Breast epithelium (tissue), 4 donors: ENCODE data around the gene ARID1B. TPM values are rescaled to one million over a fixed set of nuclear protein-coding genes. Genes with fewer than 3 reads are reported as not detected.

Experiments used
- DNase-seq, 2 donors: peaks; one replicate each; pipeline ENCODE4 v3.0.0-alpha.2; 2019; ENCODE audit warnings: low spot score in 2 of 2
- H3K27ac ChIP-seq, 2 donors: fragments of 200-600 bp; sonication (generic) in 1 of 2; one replicate each; pipeline ENCODE4 v1.5.1; 2016 to 2019; ENCODE audit warnings: mild to moderate bottlenecking in 1 of 2
- H3K27me3 ChIP-seq, 2 donors: fragments of 200-600 bp; sonication (generic) in 1 of 2; one replicate each; pipeline versions ENCODE4 v1.5.1 to v1.6.0; 2017 to 2019; ENCODE audit warnings: control low read depth in 1 of 2, mild to moderate bottlenecking in 1 of 2
- H3K36me3 ChIP-seq: fragments of 200-600 bp; one replicate; pipeline ENCODE4 v1.5.1; 2019
- H3K4me1 ChIP-seq, 2 donors: fragments of 200-600 bp; sonication (generic); one replicate each; pipeline ENCODE4 v1.5.1; 2016 to 2019; ENCODE audit warnings: control low read depth in 1 of 2
- H3K4me3 ChIP-seq, 3 donors: fragments of 200-600 bp; sonication (generic); 1 replicate in 2 of 3; 2 replicates in 1 of 3; pipeline ENCODE4 v1.5.1; 2016 to 2019; ENCODE audit warnings: mild to moderate bottlenecking in 3 of 3, moderate library complexity in 2 of 3
- H3K9me3 ChIP-seq, 2 donors: fragments of 200-600 bp; sonication (generic) in 1 of 2; one replicate each; pipeline ENCODE4 v1.5.1; 2016 to 2019; ENCODE audit warnings: control low read depth in 1 of 2
- POLR2A ChIP-seq: fragments of 450-650 bp; IDR thresholded peaks from one replicate; pipeline ENCODE4 v1.6.1; 2016; ENCODE audit warnings: antibody characterized with exemption, mild to moderate bottlenecking, moderate library complexity
- POLR2AphosphoS5 ChIP-seq, 3 donors: sonication (generic); formaldehyde crosslinking; IDR thresholded peaks; one replicate each; pipeline ENCODE4 v1.6.1; 2017; ENCODE audit warnings: antibody characterized with exemption in 3 of 3
- intact Hi-C: fragments of 100-400 bp; cut with DNase I; formaldehyde crosslinking; loops from one replicate; pipeline ENCODE4 v1.15.1; 2023; ENCODE audit warnings: low total_unique reads
- total RNA-seq, 3 donors: library from RNA; depleted of rRNA; stranded (reverse); fragments of >200 nt; gene quantifications; one replicate each; pipeline ENCODE4 v1.1.0, GENCODE V29; 2016
- TF ChIP-seq, protein P1 (sequence below), 3 donors: fragments of 450-650 bp; IDR thresholded peaks; one replicate each; pipeline ENCODE4 v1.5.1; 2016 to 2017; ENCODE audit warnings: antibody characterized with exemption in 3 of 3, mild to moderate bottlenecking in 3 of 3, moderate library complexity in 3 of 3

ARID1B gene
- total RNA-seq, 3 donors from 2014 or later, result 99.9 to 205 (median 131) TPM

- Histone ChIP-seq H3K36me3 (no peaks in the 10 kb centered on the region), H3K4me1 (peaks cover 0 to 3% of the 10 kb centered on the region in 2 donors), H3K4me3 (no peak overlapping the region), H3K27ac (peak overlapping the region; percentile 62 to 76), H3K27me3 (no peaks in the 10 kb centered on the region), H3K9me3 (no peaks in the 10 kb centered on the region)
- intact Hi-C loops, result no loop called here
- TF ChIP-seq, protein P1, sequence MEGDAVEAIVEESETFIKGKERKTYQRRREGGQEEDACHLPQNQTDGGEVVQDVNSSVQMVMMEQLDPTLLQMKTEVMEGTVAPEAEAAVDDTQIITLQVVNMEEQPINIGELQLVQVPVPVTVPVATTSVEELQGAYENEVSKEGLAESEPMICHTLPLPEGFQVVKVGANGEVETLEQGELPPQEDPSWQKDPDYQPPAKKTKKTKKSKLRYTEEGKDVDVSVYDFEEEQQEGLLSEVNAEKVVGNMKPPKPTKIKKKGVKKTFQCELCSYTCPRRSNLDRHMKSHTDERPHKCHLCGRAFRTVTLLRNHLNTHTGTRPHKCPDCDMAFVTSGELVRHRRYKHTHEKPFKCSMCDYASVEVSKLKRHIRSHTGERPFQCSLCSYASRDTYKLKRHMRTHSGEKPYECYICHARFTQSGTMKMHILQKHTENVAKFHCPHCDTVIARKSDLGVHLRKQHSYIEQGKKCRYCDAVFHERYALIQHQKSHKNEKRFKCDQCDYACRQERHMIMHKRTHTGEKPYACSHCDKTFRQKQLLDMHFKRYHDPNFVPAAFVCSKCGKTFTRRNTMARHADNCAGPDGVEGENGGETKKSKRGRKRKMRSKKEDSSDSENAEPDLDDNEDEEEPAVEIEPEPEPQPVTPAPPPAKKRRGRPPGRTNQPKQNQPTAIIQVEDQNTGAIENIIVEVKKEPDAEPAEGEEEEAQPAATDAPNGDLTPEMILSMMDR (IDR thresholded peaks at IDR 0.05), result no peak
- TF ChIP-seq POLR2AphosphoS5 (IDR thresholded peaks at IDR 0.05) (no peak), POLR2A (no peak)
- no peak for DNase-seq
Observed at GRCh38 chr6:157187182-157188083, 410.3 kb downstream of the ARID1B start.

DNA sequence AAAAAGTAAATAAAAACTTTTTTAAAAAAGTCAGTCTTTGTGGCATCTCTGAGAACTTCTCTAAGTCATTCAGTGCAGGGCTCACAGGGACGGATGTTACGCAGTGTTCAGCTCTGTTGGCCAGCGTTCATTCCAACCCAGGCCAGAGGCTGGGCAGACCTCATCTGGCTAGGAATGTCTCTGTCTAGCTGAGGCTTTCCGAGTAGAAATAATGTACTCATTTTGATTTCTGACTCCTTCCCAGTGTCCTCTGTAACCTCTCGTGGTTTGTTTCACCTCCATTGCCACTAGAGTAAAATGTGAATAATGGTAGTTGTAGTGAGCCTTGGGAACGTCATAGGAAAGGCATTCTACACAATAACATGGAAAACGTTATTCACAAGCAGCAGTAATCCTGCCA, 411.0 kb downstream of the ARID1B start:
- peaks cover 0 to 3% of the 10 kb centered on the region in 2 donors for H3K4me1 ChIP-seq
- H3K4me3 ChIP-seq, result no peak overlapping the region
- TF ChIP-seq POLR2AphosphoS5 (IDR thresholded peaks at IDR 0.05) (no peak), POLR2A (no peak)
- TF ChIP-seq, protein P1 (IDR thresholded peaks at IDR 0.05), result no peak
- no peak overlapping the region for H3K27ac ChIP-seq
- DNase-seq, result no peak
- H3K36me3 ChIP-seq, result no peaks in the 10 kb centered on the region
- intact Hi-C loops, result no loop called here
- H3K27me3 ChIP-seq, result no peaks in the 10 kb centered on the region
- no peaks in the 10 kb centered on the region for H3K9me3 ChIP-seq

- Histone ChIP-seq H3K27ac (peak overlapping the region; percentile 53 to 55), H3K27me3 (no peaks in the 10 kb centered on the region), H3K36me3 (no peaks in the 10 kb centered on the region), H3K9me3 (no peaks in the 10 kb centered on the region), H3K4me1 (no peaks in the 10 kb centered on the region), H3K4me3 (no peak overlapping the region)
- DNase-seq, result no peak
- TF ChIP-seq POLR2A (no peak), POLR2AphosphoS5 (IDR thresholded peaks at IDR 0.05) (no peak)
- TF ChIP-seq, protein P1 (IDR thresholded peaks at IDR 0.05), result no peak
- intact Hi-C loops, result no loop called here
Observed at GRCh38 chr6:157193443-157193996, 416.3 kb downstream of the ARID1B start.

- Histone ChIP-seq H3K27me3 (no peaks in the 10 kb centered on the region), H3K36me3 (no peaks in the 10 kb centered on the region), H3K9me3 (no peaks in the 10 kb centered on the region), H3K4me3 (no peak overlapping the region), H3K27ac (peak overlapping the region in 1 of 2 donors; percentile 63), H3K4me1 (no peaks in the 10 kb centered on the region)
- DNase-seq, result no peak
- TF ChIP-seq, protein P1 (IDR thresholded peaks at IDR 0.05), result no peak
- intact Hi-C loops, result no loop called here
Observed at GRCh38 chr6:157194110-157194509, 416.9 kb downstream of the ARID1B start.

DNA sequence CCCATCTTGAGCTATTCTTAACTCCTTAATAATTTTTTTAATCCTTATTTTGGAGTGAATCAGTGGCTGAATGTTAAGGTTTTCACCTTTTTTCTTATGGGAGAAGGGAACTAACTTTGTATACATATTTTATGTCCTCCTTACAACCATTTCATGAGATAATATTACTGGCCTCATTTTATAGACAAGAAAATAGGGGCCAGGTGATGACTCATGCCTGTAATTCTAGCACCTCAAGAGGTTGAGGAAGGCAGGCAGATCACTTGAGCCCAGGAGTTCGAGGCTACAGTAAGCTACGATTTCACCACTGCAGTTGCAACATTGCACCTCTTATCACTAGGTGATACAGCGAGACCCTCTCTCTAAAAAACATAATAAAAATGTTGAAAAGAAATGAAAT, 417.5 kb downstream of the ARID1B start:
- H3K9me3 ChIP-seq, result no peaks in the 10 kb centered on the region
- no peak for DNase-seq
- intact Hi-C loops, result no loop called here
- no peaks in the 10 kb centered on the region for H3K36me3 ChIP-seq
- H3K4me1 ChIP-seq, result no peaks in the 10 kb centered on the region
- H3K27ac ChIP-seq, result peak overlapping the region; percentile 50 to 63
- TF ChIP-seq, protein P1 (IDR thresholded peaks at IDR 0.05), result no peak
- no peak for TF ChIP-seq POLR2A
- no peak for TF ChIP-seq POLR2AphosphoS5 (IDR thresholded peaks at IDR 0.05)
- no peak overlapping the region for H3K4me3 ChIP-seq
- H3K27me3 ChIP-seq, result no peaks in the 10 kb centered on the region
